Parathyroid adenoma (tissue), 2 donors: ENCODE results near the gene PTPRS.

Source experiments
- H2AFZ ChIP-seq: fragments of 300-600 bp; sonication (generic); one replicate; pipeline ENCODE4 v1.7.0; 2017; ENCODE audit warnings: antibody characterized with exemption, mild to moderate bottlenecking
- H3K27ac ChIP-seq: fragments of 300-600 bp; sonication (generic); one replicate; pipeline ENCODE4 v1.7.0; 2017
- H3K27me3 ChIP-seq: fragments of 300-600 bp; sonication (generic); one replicate; pipeline ENCODE4 v1.7.0; 2017; ENCODE audit warnings: low read length; ENCODE audit not compliant: control insufficient read depth, insufficient read depth
- H3K36me3 ChIP-seq: fragments of 300-600 bp; sonication (generic); one replicate; pipeline ENCODE4 v1.7.0; 2017; ENCODE audit warnings: low read length; ENCODE audit not compliant: control insufficient read depth, insufficient read depth
- H3K4me1 ChIP-seq: fragments of 300-600 bp; sonication (generic); one replicate; pipeline ENCODE4 v1.7.0; 2017; ENCODE audit warnings: control low read depth
- H3K4me2 ChIP-seq: fragments of 300-600 bp; sonication (generic); one replicate; pipeline ENCODE4 v1.7.0; 2017; ENCODE audit warnings: low read length
- H3K4me3 ChIP-seq: fragments of 300-600 bp; sonication (generic); one replicate; pipeline ENCODE4 v1.7.0; 2017; ENCODE audit warnings: low read depth, low read length
- H3K79me2 ChIP-seq: fragments of 300-600 bp; sonication (generic); one replicate; pipeline ENCODE4 v1.7.0; 2017; ENCODE audit warnings: control low read depth
- H3K9ac ChIP-seq: fragments of 300-600 bp; sonication (generic); one replicate; pipeline ENCODE4 v1.7.0; 2017; ENCODE audit warnings: mild to moderate bottlenecking
- H3K9me3 ChIP-seq: fragments of 300-600 bp; sonication (generic); one replicate; pipeline ENCODE4 v1.7.0; 2017; ENCODE audit warnings: low read length; ENCODE audit not compliant: control insufficient read depth
- CTCF ChIP-seq: fragments of 300-600 bp; sonication (generic); IDR thresholded peaks from one replicate; pipeline ENCODE4 v1.7.0; 2017; ENCODE audit warnings: antibody characterized with exemption, mild to moderate bottlenecking
- donor health status: primary hyperparathyroidism.

PTPRS gene

GRCh38 chr19:5294403-5295160, 46.0 kb downstream of the PTPRS start:
- peaks cover 3% of the 10 kb centered on the region for H3K79me2 ChIP-seq
- no peaks in the 10 kb centered on the region for H3K9me3 ChIP-seq
- peak overlapping the region; percentile 68 for H3K4me2 ChIP-seq
- H3K4me1 ChIP-seq = peaks cover 5% of the 10 kb centered on the region
- H3K36me3 ChIP-seq = no peaks in the 10 kb centered on the region
- no peaks in the 10 kb centered on the region for H3K27me3 ChIP-seq
- no peak overlapping the region for H3K27ac ChIP-seq
- H2AFZ ChIP-seq = peak overlapping the region; percentile 95
- H3K4me3 ChIP-seq = no peak overlapping the region
- no peak for TF ChIP-seq CTCF
- H3K9ac ChIP-seq = no peak overlapping the region

GRCh38 chr19:5293612-5294378, 46.8 kb downstream of the PTPRS start:
- H2AFZ ChIP-seq = peak overlapping the region; percentile 95
- TF ChIP-seq CTCF = no peak
- H3K27me3 ChIP-seq = no peaks in the 10 kb centered on the region
- H3K79me2 ChIP-seq = peaks cover 3% of the 10 kb centered on the region
- no peak overlapping the region for H3K9ac ChIP-seq
- no peaks in the 10 kb centered on the region for H3K9me3 ChIP-seq
- H3K4me3 ChIP-seq = peak overlapping the region; percentile 57
- peak overlapping the region; percentile 68 for H3K4me2 ChIP-seq
- H3K27ac ChIP-seq = peak overlapping the region; percentile 24
- peaks cover 5% of the 10 kb centered on the region for H3K4me1 ChIP-seq
- no peaks in the 10 kb centered on the region for H3K36me3 ChIP-seq

- no peaks in the 10 kb centered on the region for H3K36me3 ChIP-seq
- H2AFZ ChIP-seq = peak overlapping the region; percentile 95
- peaks cover 5% of the 10 kb centered on the region for H3K4me1 ChIP-seq
- peak overlapping the region; percentile 77 for H3K4me2 ChIP-seq
- peaks cover 3% of the 10 kb centered on the region for H3K79me2 ChIP-seq
- peak overlapping the region; percentile 67 for H3K9ac ChIP-seq
- no peak for TF ChIP-seq CTCF
- H3K4me3 ChIP-seq = peak overlapping the region; percentile 57
- no peaks in the 10 kb centered on the region for H3K9me3 ChIP-seq
- H3K27me3 ChIP-seq = no peaks in the 10 kb centered on the region
- peak overlapping the region; percentile 24 for H3K27ac ChIP-seq
Measured at GRCh38 chr19:5292822-5293611, 47.6 kb downstream of the PTPRS start.

GRCh38 chr19:5292453-5292821, 48.2 kb downstream of the PTPRS start:
- Histone ChIP-seq H3K36me3 (no peaks in the 10 kb centered on the region), H3K79me2 (peaks cover 3% of the 10 kb centered on the region), H3K4me1 (peaks cover 5% of the 10 kb centered on the region), H3K9ac (no peak overlapping the region), H2AFZ (peak overlapping the region; percentile 86), H3K27ac (no peak overlapping the region), H3K4me3 (peak overlapping the region; percentile 57), H3K27me3 (no peaks in the 10 kb centered on the region), H3K9me3 (no peaks in the 10 kb centered on the region), H3K4me2 (peak overlapping the region; percentile 77)
- no peak for TF ChIP-seq CTCF
